Fibroblast of gingiva (primary cell): ENCODE results near the gene TMEFF2.
"Not testable (repeated sequence)": the region's sequence is repeated elsewhere in the genome, so short reads cannot be mapped to it uniquely, and the experiment has no call there.

ENCODE experiments used
- DNase-seq: peaks from one replicate; pipeline ENCODE4 v3.0.0-alpha.2; 2011; ENCODE audit warnings: low read depth

The TMEFF2 gene

GRCh38 chr2:191932286-191932685 lies 262.4 kb downstream of the TMEFF2 start:
- DNase-seq = no peak

- DNase-seq = no peak
Measured at GRCh38 chr2:191931329-191931728, 263.4 kb downstream of the TMEFF2 start.

GRCh38 chr2:191930205-191930604 lies 264.5 kb downstream of the TMEFF2 start:
- DNase-seq = no peak

GRCh38 chr2:191929288-191929687 lies 265.4 kb downstream of the TMEFF2 start:
- no peak for DNase-seq

GRCh38 chr2:191927991-191928390 lies 266.7 kb downstream of the TMEFF2 start:
- DNase-seq = peak; percentile 96

- peak; percentile 92 for DNase-seq
Measured at GRCh38 chr2:191927319-191927867, 267.3 kb downstream of the TMEFF2 start.

- no peak for DNase-seq
Measured at GRCh38 chr2:191926671-191927070, 268.1 kb downstream of the TMEFF2 start.

- DNase-seq = no peak
Measured at GRCh38 chr2:191923652-191923997, 271.1 kb downstream of the TMEFF2 start.

- DNase-seq = no peak
Measured at GRCh38 chr2:191922736-191923651, 271.7 kb downstream of the TMEFF2 start.

GRCh38 chr2:191921650-191922049 lies 273.1 kb downstream of the TMEFF2 start:
- not testable (repeated sequence) for DNase-seq

GRCh38 chr2:191920502-191920901 lies 274.2 kb downstream of the TMEFF2 start:
- no peak for DNase-seq

- peak; percentile 60 for DNase-seq
Measured at GRCh38 chr2:191917967-191918651, 276.6 kb downstream of the TMEFF2 start.

GRCh38 chr2:191917430-191917881 lies 277.3 kb downstream of the TMEFF2 start:
- peak; percentile 49 for DNase-seq

GRCh38 chr2:191916826-191917225 lies 277.9 kb downstream of the TMEFF2 start:
- peak; percentile 17 for DNase-seq

GRCh38 chr2:191915750-191916149 lies 279.0 kb downstream of the TMEFF2 start:
- DNase-seq = no peak

- no peak for DNase-seq
Measured at GRCh38 chr2:191913796-191914195, 280.9 kb downstream of the TMEFF2 start.

GRCh38 chr2:191912764-191913163 lies 282.0 kb downstream of the TMEFF2 start:
- no peak for DNase-seq

- peak; percentile 5 for DNase-seq
Measured at GRCh38 chr2:191910518-191910917, 284.2 kb downstream of the TMEFF2 start.

- no peak for DNase-seq
Measured at GRCh38 chr2:191908874-191909273, 285.9 kb downstream of the TMEFF2 start.

- DNase-seq = no peak
Measured at GRCh38 chr2:191907545-191907944, 287.2 kb downstream of the TMEFF2 start.

GRCh38 chr2:191907091-191907490 lies 287.6 kb downstream of the TMEFF2 start:
- DNase-seq = no peak

- DNase-seq = no peak
Measured at GRCh38 chr2:191905336-191905735, 289.4 kb downstream of the TMEFF2 start.

- no peak for DNase-seq
Measured at GRCh38 chr2:191901031-191901430, 293.7 kb downstream of the TMEFF2 start.
